Pancreas (tissue), 10 donors: Measurements from ENCODE around the gene C21orf91. TPM values are rescaled to one million over a fixed set of nuclear protein-coding genes. Genes with fewer than 3 reads are reported as not detected.

ENCODE experiments used
- ATAC-seq, 4 donors: fragments of 200-7000 bp; cut with Tn5 transposase; one replicate each; pipeline versions ENCODE4 v1.8.0 to v1.9.1; 2020; ENCODE audit warnings: mild to moderate bottlenecking in 4 of 4, moderate library complexity in 4 of 4
- DNase-seq, 6 donors: peaks; one replicate each; pipeline ENCODE4 v3.0.0-alpha.2; 2020
- FAIRE-seq: peaks from 2 replicates; lab custom pipeline; 2012; peaks lifted over from hg19 to GRCh38; lab: Jason Lieb, UNC
- H3K27ac ChIP-seq, 4 donors: fragments of 200-600 bp; sonication (generic); 1 replicate in 3 of 4; 2 replicates in 1 of 4; pipeline versions ENCODE4 v1.5.0 to v1.8.0; 2020
- H3K27me3 ChIP-seq, 4 donors: fragments of 200-600 bp; one replicate each; pipeline ENCODE4 v1.8.0; 2021
- H3K36me3 ChIP-seq, 3 donors: fragments of 200-600 bp; sonication (generic) in 1 of 3; one replicate each; pipeline versions ENCODE4 v1.5.0 to v1.8.0; 2020 to 2021
- H3K4me1 ChIP-seq, 3 donors: fragments of 200-600 bp; one replicate each; pipeline ENCODE4 v1.8.0; 2021
- H3K4me3 ChIP-seq, 4 donors: fragments of 200-600 bp; sonication (generic) in 2 of 4; one replicate each; pipeline versions ENCODE4 v1.5.0 to v1.8.0; 2020 to 2021
- H3K9me3 ChIP-seq, 4 donors: fragments of 200-600 bp; one replicate each; pipeline ENCODE4 v1.8.0; 2021
- intact Hi-C, 3 donors: fragments of 100-400 bp; cut with DNase I; formaldehyde crosslinking; loops; one replicate each; pipeline versions ENCODE4 v1.11.1 to v1.14.2; 2022
- polyA plus RNA-seq, 2 donors: library from polyadenylated mRNA; stranded (reverse); fragments of 200-250 nt; gene quantifications; one replicate each; pipeline ENCODE4 v1.2.3, GENCODE V29; 2013
- total RNA-seq, 6 donors: library from RNA; stranded (reverse); fragmentation: NEBNext Ultra II Directional in 4 of 6; extraction: Animal tissue kit (Norgen Biotek cat#: 25700) in 4 of 6; gene quantifications; one replicate each; pipeline versions ENCODE4 v1.2.1 to v1.2.4, GENCODE V29; 2021 to 2023
- TF ChIP-seq, protein P1 (sequence below), 4 donors: fragments of 200-600 bp; sonication (generic) in 3 of 4; IDR thresholded peaks; one replicate each; pipeline versions ENCODE4 v1.5.0 to v1.8.0; 2021; ENCODE audit warnings: antibody characterized with exemption in 4 of 4
- donor health status: healthy with polysubstance abuse.
- donor health status: DM: no; HTN: no; CAD: no; lungs with moderate emphysema.
- donor health status: DM: no; HTN: no; CAD: no.
- donor health status: control.
- donor health status: control.
- donor health status: Bipolar disorder and iron deficiency.
- donor health status: DM: yes; HTN: yes; CAD: no.
- donor health status: DM: no; HTN: no; CAD: no.
- donor health status: DM: no; HTN: no; CAD: no.
- donor health status: DM: yes; HTN: yes; CAD: no.

C21orf91 gene
- total and polyA plus RNA-seq, 8 donors, result 1.1 to 8.1 (median 3.5) TPM

DNA sequence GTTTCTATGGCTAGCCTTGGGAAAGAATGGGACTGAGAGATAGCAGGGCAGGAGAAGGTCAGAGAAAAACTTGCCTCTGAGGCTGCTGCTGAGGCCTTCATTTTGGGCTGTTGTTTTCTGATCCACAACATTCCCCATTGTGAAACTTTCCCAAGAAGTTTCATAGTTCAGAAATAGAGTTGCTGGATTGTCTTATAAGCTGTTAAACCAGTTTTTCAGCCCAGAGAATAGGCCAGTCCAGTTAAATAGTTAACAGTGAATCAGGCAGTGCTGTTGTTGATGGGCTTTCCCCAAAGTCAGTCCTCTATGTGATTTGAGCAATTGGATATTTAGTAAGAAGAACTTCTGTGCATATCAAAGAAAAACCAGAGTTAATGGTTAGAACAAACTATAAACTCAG is 77.0 kb downstream of the C21orf91 start:
- Histone ChIP-seq H3K36me3 (no peaks in the 10 kb centered on the region), H3K4me3 (no peak overlapping the region), H3K9me3 (no peaks in the 10 kb centered on the region), H3K4me1 (no peaks in the 10 kb centered on the region), H3K27ac (peak overlapping the region in 2 of 4 donors; percentile 66 to 67), H3K27me3 (no peaks in the 10 kb centered on the region)
- TF ChIP-seq, protein P1, sequence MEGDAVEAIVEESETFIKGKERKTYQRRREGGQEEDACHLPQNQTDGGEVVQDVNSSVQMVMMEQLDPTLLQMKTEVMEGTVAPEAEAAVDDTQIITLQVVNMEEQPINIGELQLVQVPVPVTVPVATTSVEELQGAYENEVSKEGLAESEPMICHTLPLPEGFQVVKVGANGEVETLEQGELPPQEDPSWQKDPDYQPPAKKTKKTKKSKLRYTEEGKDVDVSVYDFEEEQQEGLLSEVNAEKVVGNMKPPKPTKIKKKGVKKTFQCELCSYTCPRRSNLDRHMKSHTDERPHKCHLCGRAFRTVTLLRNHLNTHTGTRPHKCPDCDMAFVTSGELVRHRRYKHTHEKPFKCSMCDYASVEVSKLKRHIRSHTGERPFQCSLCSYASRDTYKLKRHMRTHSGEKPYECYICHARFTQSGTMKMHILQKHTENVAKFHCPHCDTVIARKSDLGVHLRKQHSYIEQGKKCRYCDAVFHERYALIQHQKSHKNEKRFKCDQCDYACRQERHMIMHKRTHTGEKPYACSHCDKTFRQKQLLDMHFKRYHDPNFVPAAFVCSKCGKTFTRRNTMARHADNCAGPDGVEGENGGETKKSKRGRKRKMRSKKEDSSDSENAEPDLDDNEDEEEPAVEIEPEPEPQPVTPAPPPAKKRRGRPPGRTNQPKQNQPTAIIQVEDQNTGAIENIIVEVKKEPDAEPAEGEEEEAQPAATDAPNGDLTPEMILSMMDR (IDR thresholded peaks at IDR 0.05), result no peak
- DNase-seq (no peak), FAIRE-seq (no peak), ATAC-seq (peak in 3 of 4 donors; percentile 47 to 75 (median 62))
- intact Hi-C loops, result no loop called here

Other genes starting within 250 kb of the C21orf91 start
- 10 to 100 TPM in 3 of 6 donors, 1 to 10 TPM in 3; 8.8 to 12.4 (median 10.3) TPM for gene BTG3, start 206.5 kb downstream of the C21orf91 start, total RNA-seq
- 10 to 100 TPM; 23.0 to 36.3 TPM for gene BTG3, start 206.5 kb downstream of the C21orf91 start, polyA plus RNA-seq